Measurements from ENCODE around the gene TLR2.

DNA sequence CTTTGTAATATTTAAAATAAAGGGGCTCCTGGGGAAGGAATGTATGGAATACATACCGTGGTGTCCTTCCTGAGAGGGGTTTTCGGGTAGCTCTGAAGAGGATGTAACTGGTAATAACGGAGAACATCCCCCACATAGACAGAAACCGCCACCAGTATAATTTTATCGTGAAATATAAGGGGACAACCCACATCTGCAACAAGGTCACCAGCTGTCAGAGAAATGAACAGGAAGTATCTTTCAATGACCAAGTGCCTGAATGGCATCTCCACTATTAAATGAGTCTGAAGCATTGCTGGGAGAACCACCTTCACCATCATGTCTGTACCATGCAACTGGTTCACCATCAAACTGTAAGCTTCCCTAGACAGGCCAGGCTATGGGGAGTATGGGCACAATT is 44.1 kb downstream of the TLR2 start:
- no peak for TF ChIP-seq POLR2A (IDR thresholded peaks at IDR 0.05; ENCODE audit: low read depth, low read length)
- no peak for TF ChIP-seq CTCF (IDR thresholded peaks at IDR 0.05; ENCODE audit: extremely low read depth in 1 of 2, insufficient read depth in 1 of 2, low read depth in 1 of 2, low read length in 2 of 2)
- no peak for TF ChIP-seq EZH2 (IDR thresholded peaks at IDR 0.05; ENCODE audit: borderline replicate concordance, low read depth, low read length, severe bottlenecking)
- TF ChIP-seq POLR2AphosphoS5 (IDR thresholded peaks at IDR 0.05; ENCODE audit: insufficient read depth, low read depth, low read length), result no peak
- TF ChIP-seq GATA2 (IDR thresholded peaks at IDR 0.05; ENCODE audit: insufficient read depth, insufficient read length, low read depth, low read length), result no peak
- TF ChIP-seq, protein P1, sequence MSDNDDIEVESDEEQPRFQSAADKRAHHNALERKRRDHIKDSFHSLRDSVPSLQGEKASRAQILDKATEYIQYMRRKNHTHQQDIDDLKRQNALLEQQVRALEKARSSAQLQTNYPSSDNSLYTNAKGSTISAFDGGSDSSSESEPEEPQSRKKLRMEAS (IDR thresholded peaks at IDR 0.05; ENCODE audit: insufficient read depth, insufficient read length), result no peak
- no peak for TF ChIP-seq MYC (IDR thresholded peaks at IDR 0.05; ENCODE audit: low read depth, low read length)
- no peak for TF ChIP-seq FOS (IDR thresholded peaks at IDR 0.05; ENCODE audit: borderline replicate concordance, insufficient read depth, low read length)
- no peak for TF ChIP-seq JUN (IDR thresholded peaks at IDR 0.05; ENCODE audit: borderline replicate concordance, insufficient read depth, insufficient read length, low read depth)
